Measurements from ENCODE around the gene RAP1GAP2. TPM values are rescaled to one million over a fixed set of nuclear protein-coding genes. Genes with fewer than 3 reads are reported as not detected.
A peak's percentile ranks its signal among the peaks of the same experiment; 100 is the strongest.

Gene RAP1GAP2
- total and polyA plus RNA-seq, 7 donors = 0.25 to 2.0 (median 0.84) TPM

DNA sequence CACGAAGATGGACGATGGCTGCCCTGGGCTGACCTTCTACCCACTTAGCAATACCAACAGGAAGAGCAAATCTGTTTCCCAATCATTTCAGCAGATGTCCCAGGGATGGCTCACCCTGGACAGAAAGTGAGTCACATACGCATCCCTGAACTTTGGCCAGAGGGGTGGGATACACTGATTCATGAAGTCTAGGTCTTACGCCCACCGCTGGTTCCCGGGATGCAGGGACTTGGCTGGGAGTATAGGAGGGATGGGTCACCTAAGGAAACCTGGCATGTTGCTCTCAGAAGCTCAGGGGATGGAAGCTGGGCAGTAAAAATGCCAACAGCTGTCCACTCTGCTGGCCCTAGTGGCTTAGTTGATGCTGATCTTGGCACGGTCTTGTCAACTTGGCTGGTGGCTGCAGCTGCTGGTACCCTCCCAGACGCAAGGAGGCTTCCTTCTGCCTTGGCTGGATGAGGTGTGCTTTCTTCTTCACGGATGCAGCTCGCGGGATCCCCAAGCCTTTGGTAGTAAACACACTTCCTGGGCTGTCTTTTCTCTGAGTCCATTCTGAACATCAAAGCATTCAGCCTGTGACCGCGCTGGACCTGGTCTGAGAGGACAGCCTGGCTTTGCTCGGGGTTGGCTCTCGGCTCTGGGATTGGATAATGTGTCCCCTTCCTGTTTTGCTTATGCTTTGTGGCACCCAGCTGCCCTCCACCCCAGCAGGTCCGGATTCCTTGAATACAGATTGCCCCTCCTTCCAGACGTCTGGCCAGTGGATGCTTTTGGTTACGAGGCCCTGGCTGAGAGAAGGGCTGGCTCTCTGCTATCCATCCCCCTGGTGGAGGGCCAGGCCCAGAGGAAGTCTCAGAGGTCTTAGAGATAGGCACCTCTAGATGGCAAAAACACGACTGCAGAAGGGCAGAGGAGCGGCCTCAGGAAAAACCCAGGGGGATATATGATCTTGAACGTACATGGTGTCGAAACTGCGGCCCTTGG is 71.5 kb downstream of the RAP1GAP2 start:
- intact Hi-C loops (cut with DNase I) = no loop called here
- no peaks in the 10 kb centered on the region for H3K4me1 ChIP-seq
- peaks cover 0 to 11% (median 9%) of the 10 kb centered on the region in 3 donors for H3K27me3 ChIP-seq (ENCODE audit: insufficient read depth in 3 of 3, low read length in 2 of 3)
- ATAC-seq (peak in 3 of 4 donors; percentile 49 to 82 (median 63)), DNase-seq (peak in 1 of 2 donors; percentile 49)
- no peak overlapping the region for H3K27ac ChIP-seq
- no peak overlapping the region for H3K4me3 ChIP-seq
- H3K36me3 ChIP-seq (ENCODE audit: insufficient read depth in 1 of 2, low read depth in 1 of 2) = no peaks in the 10 kb centered on the region
- TF ChIP-seq, protein P1, sequence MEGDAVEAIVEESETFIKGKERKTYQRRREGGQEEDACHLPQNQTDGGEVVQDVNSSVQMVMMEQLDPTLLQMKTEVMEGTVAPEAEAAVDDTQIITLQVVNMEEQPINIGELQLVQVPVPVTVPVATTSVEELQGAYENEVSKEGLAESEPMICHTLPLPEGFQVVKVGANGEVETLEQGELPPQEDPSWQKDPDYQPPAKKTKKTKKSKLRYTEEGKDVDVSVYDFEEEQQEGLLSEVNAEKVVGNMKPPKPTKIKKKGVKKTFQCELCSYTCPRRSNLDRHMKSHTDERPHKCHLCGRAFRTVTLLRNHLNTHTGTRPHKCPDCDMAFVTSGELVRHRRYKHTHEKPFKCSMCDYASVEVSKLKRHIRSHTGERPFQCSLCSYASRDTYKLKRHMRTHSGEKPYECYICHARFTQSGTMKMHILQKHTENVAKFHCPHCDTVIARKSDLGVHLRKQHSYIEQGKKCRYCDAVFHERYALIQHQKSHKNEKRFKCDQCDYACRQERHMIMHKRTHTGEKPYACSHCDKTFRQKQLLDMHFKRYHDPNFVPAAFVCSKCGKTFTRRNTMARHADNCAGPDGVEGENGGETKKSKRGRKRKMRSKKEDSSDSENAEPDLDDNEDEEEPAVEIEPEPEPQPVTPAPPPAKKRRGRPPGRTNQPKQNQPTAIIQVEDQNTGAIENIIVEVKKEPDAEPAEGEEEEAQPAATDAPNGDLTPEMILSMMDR (IDR thresholded peaks at IDR 0.05) = no peak
- no peaks in the 10 kb centered on the region for H3K9me3 ChIP-seq
- 20 to 27% (median 25%) methylated on average over 23 of the region's 23 CpGs for WGBS, 3 donors

DNA sequence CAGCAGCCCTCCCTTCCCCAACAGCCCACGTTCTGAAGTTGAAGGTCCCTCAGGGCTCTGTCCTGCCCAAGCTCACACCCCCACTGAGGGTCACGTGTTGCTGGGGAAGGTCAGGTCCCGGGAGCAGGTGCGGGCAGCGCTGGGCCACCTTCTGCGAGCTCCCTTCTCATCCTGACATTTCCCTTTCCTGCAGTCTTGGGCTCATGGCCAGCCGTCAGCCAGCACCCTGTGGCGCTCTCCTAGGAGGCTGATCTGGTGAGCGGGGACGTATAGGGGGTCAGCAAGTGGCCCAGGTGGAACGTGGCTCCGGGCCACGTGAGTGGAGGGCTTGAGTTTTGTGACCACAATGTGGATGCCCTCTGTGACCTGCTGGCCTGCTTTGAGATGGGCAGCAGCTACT is 73.4 kb downstream of the RAP1GAP2 start:
- 79 to 84% (median 84%) methylated on average over 12 to 13 of the region's 13 CpGs for WGBS, 3 donors
- no peaks in the 10 kb centered on the region for H3K9me3 ChIP-seq
- TF ChIP-seq, protein P1 (IDR thresholded peaks at IDR 0.05) = no peak
- no peaks in the 10 kb centered on the region for H3K4me1 ChIP-seq
- peaks cover 0 to 8% (median 6%) of the 10 kb centered on the region in 3 donors for H3K27me3 ChIP-seq (ENCODE audit: insufficient read depth in 3 of 3, low read length in 2 of 3)
- DNase-seq = no peak
- no peak overlapping the region for H3K27ac ChIP-seq
- no peak overlapping the region for H3K4me3 ChIP-seq
- intact Hi-C loops (cut with DNase I) = no loop called here
- ATAC-seq = no peak
- H3K36me3 ChIP-seq (ENCODE audit: insufficient read depth in 1 of 2, low read depth in 1 of 2) = no peaks in the 10 kb centered on the region

DNA sequence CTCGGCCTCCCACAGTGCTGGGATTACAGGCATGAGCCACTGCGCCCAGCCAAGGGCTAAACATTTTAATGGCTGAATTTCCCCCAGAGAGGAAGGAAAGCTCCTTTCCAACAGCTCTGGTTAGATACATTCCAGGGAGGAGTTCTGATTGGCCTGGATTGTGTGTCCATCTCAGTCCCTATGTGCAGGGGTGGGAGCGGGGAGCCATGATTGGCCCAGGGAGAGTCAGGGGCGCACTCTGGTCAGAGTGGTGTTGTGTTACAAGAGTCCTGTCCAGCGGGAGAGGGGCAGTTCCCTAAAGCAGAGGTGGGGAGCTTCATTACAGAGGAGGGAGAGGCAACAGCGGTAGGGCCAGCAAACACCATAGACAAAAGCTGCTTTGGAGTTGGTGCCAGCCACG is 75.0 kb downstream of the RAP1GAP2 start:
- H3K4me1 ChIP-seq = no peaks in the 10 kb centered on the region
- H3K36me3 ChIP-seq (ENCODE audit: insufficient read depth in 1 of 2, low read depth in 1 of 2) = no peaks in the 10 kb centered on the region
- peaks cover 0 to 7% (median 3%) of the 10 kb centered on the region in 3 donors for H3K27me3 ChIP-seq (ENCODE audit: insufficient read depth in 3 of 3, low read length in 2 of 3)
- ATAC-seq = no peak
- DNase-seq = no peak
- H3K4me3 ChIP-seq = no peak overlapping the region
- WGBS, 3 donors = 69 to 74% (median 73%) methylated on average over 7 of the region's 7 CpGs
- intact Hi-C loops (cut with DNase I) = no loop called here
- no peak overlapping the region for H3K27ac ChIP-seq
- no peaks in the 10 kb centered on the region for H3K9me3 ChIP-seq
- TF ChIP-seq, protein P1 (IDR thresholded peaks at IDR 0.05) = no peak

DNA sequence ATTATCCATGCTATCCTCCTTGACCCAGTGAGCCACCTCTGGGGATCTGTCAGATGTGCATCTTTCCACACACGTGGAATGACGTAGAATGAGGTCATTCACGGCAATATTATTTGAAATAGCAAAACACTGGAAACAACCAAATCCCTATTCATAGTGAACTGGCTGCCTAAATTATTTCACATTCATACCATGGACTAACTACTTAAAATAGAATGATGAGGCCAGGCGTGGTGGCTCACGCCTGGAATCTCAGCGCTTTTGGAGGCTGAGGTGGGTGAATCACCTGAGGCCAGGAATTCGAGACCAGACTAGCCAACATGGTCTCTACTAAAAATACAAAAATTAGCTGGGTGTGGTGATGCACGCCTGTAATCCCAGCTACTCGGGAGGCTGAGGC is 75.5 kb downstream of the RAP1GAP2 start:
- no peak for ATAC-seq
- Histone ChIP-seq H3K27me3 (ENCODE audit: insufficient read depth in 3 of 3, low read length in 2 of 3) (peaks cover 0 to 7% (median 3%) of the 10 kb centered on the region in 3 donors), H3K27ac (no peak overlapping the region), H3K9me3 (no peaks in the 10 kb centered on the region), H3K4me1 (no peaks in the 10 kb centered on the region), H3K36me3 (ENCODE audit: insufficient read depth in 1 of 2, low read depth in 1 of 2) (no peaks in the 10 kb centered on the region), H3K4me3 (no peak overlapping the region)
- no peak for DNase-seq
- TF ChIP-seq, protein P1 (IDR thresholded peaks at IDR 0.05) = no peak
- intact Hi-C loops (cut with DNase I) = no loop called here
- 81 to 85% (median 84%) methylated on average over 9 of the region's 9 CpGs for WGBS, 3 donors

All from psoas muscle (tissue), 8 donors.